ACC112 (cell line): Measurements from ENCODE around the gene FFAR4.
A peak's percentile ranks its signal among the peaks of the same experiment; 100 is the strongest.
"Not testable (repeated sequence)": the region's sequence is repeated elsewhere in the genome, so short reads cannot be mapped to it uniquely, and the experiment has no call there.

Experiments
- H2AFZ ChIP-seq: fragments of 200-600 bp; sonication (generic); one replicate; pipeline ENCODE4 v1.6.0; 2017; ENCODE audit warnings: antibody characterized with exemption, low read length; ENCODE audit not compliant: unreplicated experiment
- H3K27ac ChIP-seq: fragments of 200-600 bp; sonication (generic); 2 replicates; pipeline ENCODE4 v1.5.1; 2014; ENCODE audit warnings: low read depth, mild to moderate bottlenecking, antibody characterized with exemption, low read length, moderate library complexity
- H3K27me3 ChIP-seq: fragments of 200-600 bp; sonication (generic); 2 replicates; pipeline ENCODE4 v1.6.1; 2014; ENCODE audit warnings: mild to moderate bottlenecking, antibody characterized with exemption, low read length, moderate library complexity, mixed read lengths; ENCODE audit not compliant: insufficient read depth
- H3K36me3 ChIP-seq: fragments of 200-600 bp; sonication (generic); 2 replicates; pipeline ENCODE4 v1.6.1; 2016; ENCODE audit warnings: mild to moderate bottlenecking, antibody characterized with exemption, low read length, moderate library complexity, mixed read lengths; ENCODE audit not compliant: insufficient read depth
- H3K4me1 ChIP-seq: fragments of 200-600 bp; sonication (generic); one replicate; pipeline ENCODE4 v1.6.1; 2016; ENCODE audit warnings: low read length, mixed read lengths; ENCODE audit not compliant: insufficient read depth, unreplicated experiment, control insufficient read depth
- H3K4me3 ChIP-seq: fragments of 200-600 bp; sonication (generic); 2 replicates; pipeline ENCODE4 v1.5.1; 2014; ENCODE audit warnings: mild to moderate bottlenecking, low read depth, low read length
- H3K79me2 ChIP-seq: fragments of 200-600 bp; sonication (generic); one replicate; pipeline ENCODE4 v1.6.0; 2016; ENCODE audit warnings: low read length; ENCODE audit not compliant: control insufficient read depth, unreplicated experiment, insufficient read depth

Gene FFAR4

GRCh38 chr10:93566435-93567276 is at the start of gene FFAR4:
TSS of gene FFAR4 (plus strand) at chr10:93566665. CDS start at chr10:93566721, 56 bp downstream.
- Histone ChIP-seq H3K4me3 (peak within 1 kb of the TSS; percentile 51), H3K4me1 (no peaks in the 10 kb centered on the region)

GRCh38 chr10:93518531-93518930 is 47.9 kb upstream of the FFAR4 start:
- H3K4me1 ChIP-seq, result peaks cover 22% of the 10 kb centered on the region
- H2AFZ ChIP-seq, result no peak overlapping the region
- H3K4me3 ChIP-seq, result no peak overlapping the region
- H3K79me2 ChIP-seq, result no peaks in the 10 kb centered on the region
- no peak overlapping the region for H3K27ac ChIP-seq
- no peaks in the 10 kb centered on the region for H3K27me3 ChIP-seq
- H3K36me3 ChIP-seq, result peaks cover 47% of the 10 kb centered on the region

More at GRCh38 chr10:93566435-93567276, at the start of gene FFAR4:
- H3K27ac ChIP-seq, result no peak within 1 kb of the TSS
- no peaks in the 10 kb centered on the region for H3K79me2 ChIP-seq
- no peak within 1 kb of the TSS for H2AFZ ChIP-seq
- H3K27me3 ChIP-seq, result peaks cover 74% of the 10 kb centered on the region
- H3K36me3 ChIP-seq, result no peaks in the 10 kb centered on the region

GRCh38 chr10:93535293-93535692 is 31.2 kb upstream of the FFAR4 start:
- H2AFZ ChIP-seq, result no peak overlapping the region
- no peaks in the 10 kb centered on the region for H3K4me1 ChIP-seq
- H3K36me3 ChIP-seq, result no peaks in the 10 kb centered on the region

GRCh38 chr10:93540871-93541270 is 25.6 kb upstream of the FFAR4 start:
- H3K27me3 ChIP-seq, H3K27ac ChIP-seq, H3K36me3 ChIP-seq, H2AFZ ChIP-seq, H3K79me2 ChIP-seq, H3K4me3 ChIP-seq, H3K4me1 ChIP-seq: not testable (repeated sequence)

More at GRCh38 chr10:93535293-93535692, 31.2 kb upstream of the FFAR4 start:
- Histone ChIP-seq H3K4me3 (no peak overlapping the region), H3K27ac (no peak overlapping the region), H3K27me3 (no peaks in the 10 kb centered on the region), H3K79me2 (no peaks in the 10 kb centered on the region)

- H2AFZ ChIP-seq, result no peak overlapping the region
- H3K27me3 ChIP-seq, result no peaks in the 10 kb centered on the region
- H3K4me3 ChIP-seq, result peak overlapping the region; percentile 56
- H3K79me2 ChIP-seq, result no peaks in the 10 kb centered on the region
- H3K36me3 ChIP-seq, result no peaks in the 10 kb centered on the region
- H3K27ac ChIP-seq, result no peak overlapping the region
- no peaks in the 10 kb centered on the region for H3K4me1 ChIP-seq
Measured at GRCh38 chr10:93541402-93542357, 24.8 kb upstream of the FFAR4 start.

- Histone ChIP-seq H3K79me2 (no peaks in the 10 kb centered on the region), H3K27me3 (no peaks in the 10 kb centered on the region), H3K4me3 (peak overlapping the region; percentile 56), H2AFZ (no peak overlapping the region), H3K27ac (no peak overlapping the region), H3K36me3 (no peaks in the 10 kb centered on the region), H3K4me1 (no peaks in the 10 kb centered on the region)
Measured at GRCh38 chr10:93542358-93542791, 24.1 kb upstream of the FFAR4 start.

GRCh38 chr10:93546995-93547394 is 19.5 kb upstream of the FFAR4 start:
- not testable (repeated sequence) for H3K79me2 ChIP-seq, H3K4me3 ChIP-seq, H3K27ac ChIP-seq, H3K27me3 ChIP-seq, H3K36me3 ChIP-seq, H2AFZ ChIP-seq
- H3K4me1 ChIP-seq, result peaks cover 11% of the 10 kb centered on the region

GRCh38 chr10:93547522-93547921 is 18.9 kb upstream of the FFAR4 start:
- Histone ChIP-seq H3K36me3 (no peaks in the 10 kb centered on the region), H3K27me3 (no peaks in the 10 kb centered on the region), H2AFZ (no peak overlapping the region), H3K27ac (no peak overlapping the region), H3K4me1 (peaks cover 11% of the 10 kb centered on the region), H3K79me2 (no peaks in the 10 kb centered on the region), H3K4me3 (no peak overlapping the region)

- Histone ChIP-seq H3K4me3 (peak overlapping the region; percentile 48; the same call in 1 of the 2 replicates), H3K27ac (peak overlapping the region; percentile 67), H3K27me3 (no peaks in the 10 kb centered on the region), H2AFZ (peak overlapping the region; percentile 73), H3K36me3 (no peaks in the 10 kb centered on the region), H3K4me1 (peaks cover 11% of the 10 kb centered on the region), H3K79me2 (no peaks in the 10 kb centered on the region)
Measured at GRCh38 chr10:93548376-93549071, 17.9 kb upstream of the FFAR4 start.

GRCh38 chr10:93550606-93551005 is 15.9 kb upstream of the FFAR4 start:
- Histone ChIP-seq H3K27me3 (no peaks in the 10 kb centered on the region), H3K79me2 (no peaks in the 10 kb centered on the region), H3K27ac (no peak overlapping the region), H2AFZ (no peak overlapping the region), H3K4me3 (no peak overlapping the region), H3K36me3 (no peaks in the 10 kb centered on the region), H3K4me1 (peaks cover 20% of the 10 kb centered on the region)
